ENCODE data around the gene THSD7B.

DNA sequence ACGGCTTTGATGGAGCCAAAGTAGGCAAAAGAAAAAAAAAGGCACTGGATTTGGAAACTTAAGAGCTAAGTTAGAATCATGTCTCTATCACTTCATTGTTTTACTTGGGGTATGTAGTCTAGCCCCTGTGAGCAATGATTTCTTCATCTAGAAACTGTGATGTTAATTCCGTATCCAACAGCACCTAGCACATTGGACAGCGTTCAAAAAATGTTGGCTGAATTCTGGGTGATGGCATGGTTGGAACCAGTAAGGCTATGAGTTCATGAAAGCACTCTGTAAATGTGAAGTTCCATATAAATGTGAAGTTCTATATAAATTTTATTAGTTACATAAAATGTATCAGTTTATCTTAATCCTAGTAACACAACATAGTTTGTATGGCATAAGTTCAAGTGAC is 890.5 kb downstream of the THSD7B start:
- TF ChIP-seq CTCF (IDR thresholded peaks at IDR 0.05) (no peak), POLR2A (IDR thresholded peaks at IDR 0.05) (no peak)
